PFSK-1 (cell line): ENCODE results near the gene HELQ.

Source experiments
- FOXP2 ChIP-seq: optimal IDR thresholded peaks from 2 replicates; pipeline ENCODE3; 2011; ENCODE audit warnings: borderline replicate concordance, control low read depth, inconsistent platforms; ENCODE audit not compliant: insufficient read depth; ENCODE audit errors: extremely low read length, extremely low read depth
- POLR2AphosphoS5 ChIP-seq: IDR thresholded peaks from 2 replicates; pipeline ENCODE4 v1.6.1; 2012; ENCODE audit warnings: low read depth, mild to moderate bottlenecking, control low read depth, low read length, moderate library complexity
- SIN3A ChIP-seq: IDR thresholded peaks from 2 replicates; pipeline ENCODE4 v1.6.1; 2012; ENCODE audit warnings: mild to moderate bottlenecking, low read length, moderate library complexity, borderline replicate concordance; ENCODE audit not compliant: insufficient read depth
- TAF1 ChIP-seq: IDR thresholded peaks from 2 replicates; pipeline ENCODE4 v1.6.1; 2012; ENCODE audit warnings: low read length, control low read depth, borderline replicate concordance; ENCODE audit not compliant: insufficient read depth
- TF ChIP-seq, protein P1 (sequence below), 2 experiments: IDR thresholded peaks; 2 replicates each; pipeline versions ENCODE4 v1.6.1 to v1.8.0; 2011 to 2012; ENCODE audit warnings: low read depth in 2 of 2, low read length in 2 of 2, control low read depth in 1 of 2, inconsistent platforms in 1 of 2, mild to moderate bottlenecking in 1 of 2, moderate library complexity in 1 of 2; ENCODE audit not compliant: insufficient read depth in 1 of 2

The HELQ gene

DNA sequence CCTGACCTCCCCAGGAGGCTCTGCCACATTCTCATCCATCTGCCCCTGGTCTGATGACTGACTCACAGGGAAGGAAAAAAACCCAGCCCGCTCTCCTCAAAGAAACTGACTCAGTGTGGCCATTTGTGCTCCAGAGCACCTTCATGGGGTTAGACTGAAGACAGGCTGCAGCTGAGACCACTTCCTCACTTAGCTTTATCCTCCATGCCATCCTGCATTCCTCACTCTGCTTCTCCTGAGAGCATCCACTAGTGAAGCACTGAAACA is 85.0 kb downstream of the HELQ start:
- no peak for TF ChIP-seq SIN3A
- TF ChIP-seq, protein P1, sequence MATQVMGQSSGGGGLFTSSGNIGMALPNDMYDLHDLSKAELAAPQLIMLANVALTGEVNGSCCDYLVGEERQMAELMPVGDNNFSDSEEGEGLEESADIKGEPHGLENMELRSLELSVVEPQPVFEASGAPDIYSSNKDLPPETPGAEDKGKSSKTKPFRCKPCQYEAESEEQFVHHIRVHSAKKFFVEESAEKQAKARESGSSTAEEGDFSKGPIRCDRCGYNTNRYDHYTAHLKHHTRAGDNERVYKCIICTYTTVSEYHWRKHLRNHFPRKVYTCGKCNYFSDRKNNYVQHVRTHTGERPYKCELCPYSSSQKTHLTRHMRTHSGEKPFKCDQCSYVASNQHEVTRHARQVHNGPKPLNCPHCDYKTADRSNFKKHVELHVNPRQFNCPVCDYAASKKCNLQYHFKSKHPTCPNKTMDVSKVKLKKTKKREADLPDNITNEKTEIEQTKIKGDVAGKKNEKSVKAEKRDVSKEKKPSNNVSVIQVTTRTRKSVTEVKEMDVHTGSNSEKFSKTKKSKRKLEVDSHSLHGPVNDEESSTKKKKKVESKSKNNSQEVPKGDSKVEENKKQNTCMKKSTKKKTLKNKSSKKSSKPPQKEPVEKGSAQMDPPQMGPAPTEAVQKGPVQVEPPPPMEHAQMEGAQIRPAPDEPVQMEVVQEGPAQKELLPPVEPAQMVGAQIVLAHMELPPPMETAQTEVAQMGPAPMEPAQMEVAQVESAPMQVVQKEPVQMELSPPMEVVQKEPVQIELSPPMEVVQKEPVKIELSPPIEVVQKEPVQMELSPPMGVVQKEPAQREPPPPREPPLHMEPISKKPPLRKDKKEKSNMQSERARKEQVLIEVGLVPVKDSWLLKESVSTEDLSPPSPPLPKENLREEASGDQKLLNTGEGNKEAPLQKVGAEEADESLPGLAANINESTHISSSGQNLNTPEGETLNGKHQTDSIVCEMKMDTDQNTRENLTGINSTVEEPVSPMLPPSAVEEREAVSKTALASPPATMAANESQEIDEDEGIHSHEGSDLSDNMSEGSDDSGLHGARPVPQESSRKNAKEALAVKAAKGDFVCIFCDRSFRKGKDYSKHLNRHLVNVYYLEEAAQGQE (IDR thresholded peaks at IDR 0.05; ENCODE audit: insufficient read depth in 1 of 2, low read depth in 2 of 2, low read length in 2 of 2): no peak
- TF ChIP-seq POLR2AphosphoS5: no peak
- TF ChIP-seq TAF1: no peak
- no peak for TF ChIP-seq FOXP2

DNA sequence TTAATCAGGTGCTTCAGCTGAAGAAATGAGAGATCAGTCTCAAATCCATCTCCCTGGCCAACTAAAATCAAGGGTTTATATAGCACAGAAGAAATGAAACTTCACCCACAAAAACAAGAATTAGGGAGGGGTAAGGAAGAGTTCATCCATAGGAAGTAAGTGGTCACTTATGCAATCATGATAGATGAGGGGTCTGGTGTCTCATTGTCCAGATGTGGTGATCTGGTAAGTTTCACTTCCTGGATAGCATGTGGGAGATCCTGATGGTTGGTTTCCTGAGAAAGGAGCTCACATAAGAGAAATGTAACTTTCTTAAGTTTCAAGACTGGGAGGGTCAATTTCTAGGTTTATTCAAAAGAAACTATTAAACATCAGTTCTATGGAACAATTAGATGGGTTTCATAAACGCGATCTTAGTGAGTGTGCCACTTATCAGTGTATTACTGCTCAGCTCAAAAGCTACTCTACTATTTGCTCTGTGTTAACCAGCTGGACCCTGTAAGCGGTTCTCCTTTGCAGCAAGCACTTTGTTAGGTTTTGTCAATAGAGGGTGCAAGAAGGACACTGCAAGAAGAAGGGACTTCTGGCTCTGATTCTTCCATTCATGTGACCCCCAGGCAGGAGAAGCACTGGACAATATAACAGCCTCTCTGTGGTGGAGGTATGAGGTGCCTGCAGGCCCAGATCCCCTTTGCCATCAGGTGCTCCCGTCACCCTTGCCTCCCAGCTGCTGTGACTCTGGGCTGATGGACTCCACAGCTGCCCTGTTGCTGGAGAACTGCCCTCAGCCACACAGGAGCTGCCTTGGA is 85.6 kb downstream of the HELQ start:
- TF ChIP-seq, protein P1 (IDR thresholded peaks at IDR 0.05; ENCODE audit: insufficient read depth in 1 of 2, low read depth in 2 of 2, low read length in 2 of 2): no peak
- TF ChIP-seq FOXP2: no peak
- TF ChIP-seq POLR2AphosphoS5: no peak

DNA sequence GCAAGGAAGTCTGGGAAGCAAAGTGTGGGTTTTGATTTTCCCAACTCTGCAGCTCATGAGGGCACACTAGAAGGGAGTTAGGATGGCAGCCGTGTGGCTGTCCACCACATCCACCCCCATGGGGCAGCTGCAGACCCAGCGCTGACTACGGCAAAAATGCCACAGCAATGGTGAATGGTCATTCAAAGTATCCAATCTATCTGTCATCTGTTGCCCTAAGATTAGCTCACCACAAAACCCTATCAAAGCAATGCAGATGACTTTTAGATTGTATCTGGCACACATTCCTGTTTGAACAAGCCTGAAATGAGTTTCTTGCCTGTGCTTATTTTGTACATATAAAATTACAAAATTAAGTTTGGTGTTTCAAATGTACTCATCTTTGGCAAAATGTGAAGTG is 91.3 kb downstream of the HELQ start:
- TF ChIP-seq TAF1 (no peak), SIN3A (no peak), FOXP2 (no peak), POLR2AphosphoS5 (no peak)
- TF ChIP-seq, protein P1 (IDR thresholded peaks at IDR 0.05; ENCODE audit: insufficient read depth in 1 of 2, low read depth in 2 of 2, low read length in 2 of 2): no peak

DNA sequence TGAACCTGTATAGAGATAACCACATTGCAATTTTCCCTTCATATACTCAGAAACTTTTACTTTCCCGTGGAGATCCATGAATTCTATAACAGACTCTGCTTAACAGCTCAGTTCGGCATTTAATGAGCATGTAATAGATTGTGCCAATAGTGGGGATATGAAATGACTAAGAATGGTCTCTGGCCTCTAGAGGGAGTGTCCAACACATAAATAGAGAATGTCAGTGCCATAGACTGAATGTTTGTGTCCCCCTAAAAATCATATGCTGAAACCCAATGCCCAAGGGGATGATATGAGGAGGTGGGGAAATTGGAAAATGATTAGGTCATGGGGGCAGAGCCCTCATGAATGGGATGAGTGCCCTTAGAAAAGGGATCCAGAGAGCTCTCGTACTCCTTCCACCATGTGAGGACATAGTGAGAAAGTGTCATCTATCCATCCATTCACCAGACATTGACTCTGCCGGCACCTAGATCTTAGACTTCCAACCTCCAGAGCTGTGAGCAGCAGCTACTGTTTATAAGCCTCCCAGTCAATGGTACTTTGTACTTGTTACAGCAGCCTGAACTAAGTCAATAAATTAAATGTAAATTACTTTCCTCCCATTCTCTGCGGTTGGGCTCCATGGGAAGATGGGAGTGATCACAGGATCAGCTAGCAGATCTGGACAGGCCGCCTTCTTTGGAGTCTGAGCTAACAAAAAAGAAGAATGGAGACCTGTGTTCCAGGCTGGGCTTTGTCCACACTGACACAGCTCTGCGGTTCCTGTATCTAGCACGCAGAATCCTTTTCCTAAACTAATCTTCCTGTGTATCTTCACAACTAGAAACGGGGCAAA is 92.9 kb downstream of the HELQ start:
- TF ChIP-seq TAF1 (no peak), SIN3A (no peak), POLR2AphosphoS5 (no peak), FOXP2 (no peak)
- TF ChIP-seq, protein P1 (IDR thresholded peaks at IDR 0.05; ENCODE audit: insufficient read depth in 1 of 2, low read depth in 2 of 2, low read length in 2 of 2): no peak
